ENCODE results near the gene ACBD4.

ACBD4 gene

DNA sequence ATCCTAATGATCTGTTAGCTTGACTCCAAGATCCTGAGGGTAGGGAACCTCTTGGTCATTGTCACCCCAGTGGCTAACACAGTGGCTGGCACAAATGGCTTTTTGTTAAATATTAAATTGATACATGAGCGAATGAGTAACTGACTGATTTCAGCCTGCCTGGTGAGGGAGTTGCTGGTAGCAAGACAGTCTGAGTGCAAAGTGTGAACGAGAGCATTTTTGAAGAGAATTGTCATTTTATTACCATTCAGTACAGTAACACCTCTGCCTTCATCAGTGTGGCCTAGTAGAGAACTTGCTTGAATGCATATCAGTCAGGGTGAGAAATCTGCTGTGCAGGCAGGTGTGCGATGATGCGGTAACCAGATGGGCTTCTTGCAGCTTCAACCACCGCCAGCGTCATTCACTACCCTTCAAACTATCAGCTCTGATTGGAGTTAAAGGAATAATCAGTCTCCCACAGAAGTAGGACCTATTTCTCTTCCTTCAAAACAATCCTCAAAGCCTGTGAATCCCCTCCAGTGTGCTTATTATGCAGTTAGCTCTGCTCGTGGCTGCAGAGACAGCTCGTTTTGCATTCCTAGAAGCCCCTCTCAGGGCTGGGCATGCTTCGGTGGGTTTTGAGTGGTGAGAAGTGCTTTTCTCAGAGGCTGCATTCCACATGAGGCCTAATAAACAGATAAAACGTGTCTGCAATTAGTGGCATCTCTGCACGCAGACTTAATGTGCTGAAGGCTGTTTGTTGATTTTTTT is 55.2 kb downstream of the ACBD4 start:
- no peaks in the 10 kb centered on the region for H3K36me3 Mint-ChIP-seq
- H3K4me3 Mint-ChIP-seq = no peak overlapping the region
- no peak overlapping the region for H3K27ac Mint-ChIP-seq
- H3K4me1 Mint-ChIP-seq (ENCODE audit: low read depth) = no peaks in the 10 kb centered on the region
- H3K27me3 Mint-ChIP-seq = no peaks in the 10 kb centered on the region
- H3K9me3 Mint-ChIP-seq (ENCODE audit: low read depth) = no peaks in the 10 kb centered on the region
